ENCODE data around the gene SORD. TPM values are rescaled to one million over a fixed set of nuclear protein-coding genes. Genes with fewer than 3 reads are reported as not detected.
"Not testable (repeated sequence)": the region's sequence is repeated elsewhere in the genome, so short reads cannot be mapped to it uniquely, and the experiment has no call there.

SORD gene
- total RNA-seq, result 10 to 100 TPM; 24.4 to 78.6 (median 48.7) TPM

DNA sequence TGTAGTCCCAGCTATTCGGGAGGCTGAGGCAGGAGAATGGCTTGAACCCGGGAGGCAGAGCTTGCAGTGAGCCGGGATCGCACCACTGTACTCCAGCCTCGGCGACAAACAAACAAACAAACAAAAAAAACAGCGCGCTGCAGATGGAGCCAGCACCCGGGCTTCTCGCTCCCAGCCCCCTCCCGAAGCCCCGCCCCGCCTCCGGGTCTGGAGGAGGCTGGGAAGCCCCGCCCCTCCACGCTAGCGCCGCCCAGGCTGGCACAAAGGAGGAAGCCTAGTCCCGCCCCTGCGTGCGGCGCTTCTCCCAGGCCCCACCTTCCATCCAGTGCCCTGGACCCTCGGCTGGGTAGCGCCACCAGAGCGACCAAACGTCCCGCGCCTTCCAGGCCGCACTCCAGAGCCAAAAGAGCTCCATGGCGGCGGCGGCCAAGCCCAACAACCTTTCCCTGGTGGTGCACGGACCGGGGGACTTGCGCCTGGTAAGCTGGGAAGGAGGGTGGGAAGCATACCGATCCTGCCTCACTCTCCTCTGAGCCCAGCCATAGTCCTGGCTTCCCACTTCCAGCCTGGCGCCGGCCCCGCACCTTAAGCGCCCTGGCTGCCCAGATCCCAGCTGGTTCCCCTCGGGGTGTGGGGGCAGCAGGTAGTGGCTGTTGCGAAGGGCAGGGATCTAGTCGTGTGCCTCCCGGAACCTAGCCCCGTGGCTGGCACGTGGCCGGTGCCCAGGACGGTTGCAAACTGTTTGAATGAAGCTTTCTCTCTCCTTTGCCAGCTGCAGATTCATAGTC, at the start of gene SORD:
SORD (plus strand) TSS at position 325 of the 788 bp plus-strand sequence; CDS start at position 414, 89 bp downstream.
- TF ChIP-seq, protein P1, sequence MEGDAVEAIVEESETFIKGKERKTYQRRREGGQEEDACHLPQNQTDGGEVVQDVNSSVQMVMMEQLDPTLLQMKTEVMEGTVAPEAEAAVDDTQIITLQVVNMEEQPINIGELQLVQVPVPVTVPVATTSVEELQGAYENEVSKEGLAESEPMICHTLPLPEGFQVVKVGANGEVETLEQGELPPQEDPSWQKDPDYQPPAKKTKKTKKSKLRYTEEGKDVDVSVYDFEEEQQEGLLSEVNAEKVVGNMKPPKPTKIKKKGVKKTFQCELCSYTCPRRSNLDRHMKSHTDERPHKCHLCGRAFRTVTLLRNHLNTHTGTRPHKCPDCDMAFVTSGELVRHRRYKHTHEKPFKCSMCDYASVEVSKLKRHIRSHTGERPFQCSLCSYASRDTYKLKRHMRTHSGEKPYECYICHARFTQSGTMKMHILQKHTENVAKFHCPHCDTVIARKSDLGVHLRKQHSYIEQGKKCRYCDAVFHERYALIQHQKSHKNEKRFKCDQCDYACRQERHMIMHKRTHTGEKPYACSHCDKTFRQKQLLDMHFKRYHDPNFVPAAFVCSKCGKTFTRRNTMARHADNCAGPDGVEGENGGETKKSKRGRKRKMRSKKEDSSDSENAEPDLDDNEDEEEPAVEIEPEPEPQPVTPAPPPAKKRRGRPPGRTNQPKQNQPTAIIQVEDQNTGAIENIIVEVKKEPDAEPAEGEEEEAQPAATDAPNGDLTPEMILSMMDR (IDR thresholded peaks at IDR 0.05), result no peak
- TF ChIP-seq POLR2A (IDR thresholded peaks at IDR 0.05) (no peak), EP300 (IDR thresholded peaks at IDR 0.05) (no peak), POLR2AphosphoS5 (IDR thresholded peaks at IDR 0.05) (no peak)
- DNase-seq (ENCODE audit: low spot score in 2 of 2), result peak; percentile 92 to 93
- Histone ChIP-seq H3K27ac (peak within 1 kb of the TSS; percentile 55), H3K27me3 (peaks cover 7% of the 10 kb centered on the region), H3K4me1 (peaks cover 20% of the 10 kb centered on the region), H3K36me3 (no peaks in the 10 kb centered on the region), H3K9me3 (no peaks in the 10 kb centered on the region), H3K4me3 (peak within 1 kb of the TSS; percentile 71)
- WGBS, result 0% methylated on average over 1 of the region's 48 CpGs

DNA sequence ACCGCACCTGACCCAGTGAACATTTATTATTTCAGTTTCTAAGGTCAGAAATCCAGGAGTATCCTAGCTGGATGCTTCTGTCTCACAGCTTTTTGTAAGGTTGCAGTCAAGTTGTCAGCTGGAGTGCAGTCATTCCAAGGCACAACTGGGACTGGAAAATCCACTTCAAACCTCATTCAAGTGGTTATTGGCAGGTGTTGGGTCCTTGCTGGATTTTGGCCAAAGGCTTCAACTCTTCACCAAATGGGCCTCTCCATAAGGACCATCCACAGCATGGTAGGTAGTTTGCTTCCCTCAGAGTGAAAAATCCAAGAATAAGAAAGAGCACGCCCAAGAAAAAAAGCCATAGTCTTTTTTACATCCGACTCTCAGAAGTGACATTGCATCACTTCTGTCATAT, 46.8 kb upstream of the SORD start:
- H3K9me3 ChIP-seq; H3K27me3 ChIP-seq; H3K4me1 ChIP-seq; H3K27ac ChIP-seq; H3K36me3 ChIP-seq; DNase-seq (ENCODE audit: low spot score in 2 of 2); H3K4me3 ChIP-seq: not testable (repeated sequence)
- 97% methylated on average over 3 of the region's 3 CpGs for WGBS

GRCh38 chr15:44977781-44978180, 45.2 kb upstream of the SORD start:
- H3K27me3 ChIP-seq; DNase-seq (ENCODE audit: low spot score in 2 of 2); H3K27ac ChIP-seq; H3K4me1 ChIP-seq; H3K36me3 ChIP-seq; H3K4me3 ChIP-seq; H3K9me3 ChIP-seq: not testable (repeated sequence)
- WGBS, result 51% methylated on average over 2 of the region's 2 CpGs

DNA sequence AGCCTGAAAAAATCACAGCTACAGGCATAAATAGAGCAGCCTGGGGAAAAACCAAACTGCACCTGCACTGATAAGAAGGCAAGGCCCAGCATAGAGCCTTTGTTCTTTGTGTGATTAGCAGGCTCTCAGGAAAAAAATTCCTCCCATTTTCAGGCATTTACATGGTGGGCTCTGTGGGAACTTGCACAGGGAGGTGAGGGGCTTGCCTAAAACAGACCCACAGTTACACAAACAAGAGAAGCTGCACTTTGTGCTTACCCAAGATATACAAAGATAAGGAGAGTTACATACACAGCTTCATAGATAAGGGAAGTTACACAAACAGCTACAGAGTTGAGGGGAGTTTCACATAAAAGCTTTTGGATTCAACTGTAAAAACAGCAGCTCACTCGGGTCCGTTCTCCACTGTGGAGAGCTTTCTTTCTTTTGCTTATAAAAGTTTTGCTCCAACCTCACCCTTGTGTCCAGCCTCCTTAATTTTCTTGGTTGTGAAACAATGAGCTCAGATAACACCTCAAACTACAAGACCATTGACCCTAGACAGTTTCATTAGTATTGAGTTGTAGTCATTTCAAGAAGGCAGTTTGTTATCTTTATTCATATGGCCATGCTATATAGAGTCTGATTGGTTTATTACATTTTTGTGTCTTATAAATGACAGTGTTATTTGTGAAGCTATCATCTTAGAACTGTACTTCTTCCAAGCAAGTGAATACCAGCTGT, 43.2 kb upstream of the SORD start:
- DNase-seq (ENCODE audit: low spot score in 2 of 2); H3K4me1 ChIP-seq; H3K9me3 ChIP-seq; H3K36me3 ChIP-seq; H3K27me3 ChIP-seq; H3K27ac ChIP-seq; H3K4me3 ChIP-seq: not testable (repeated sequence)
- WGBS, result 85% methylated on average over 2 of the region's 2 CpGs

GRCh38 chr15:44984144-44984543, 38.9 kb upstream of the SORD start:
- H3K36me3 ChIP-seq; H3K27me3 ChIP-seq; H3K4me3 ChIP-seq; DNase-seq (ENCODE audit: low spot score in 2 of 2); H3K4me1 ChIP-seq; H3K27ac ChIP-seq; H3K9me3 ChIP-seq: not testable (repeated sequence)
- WGBS, result 76% methylated on average over 1 of the region's 1 CpG

- WGBS, result 78% methylated on average over 4 of the region's 4 CpGs
- H3K27ac ChIP-seq; H3K27me3 ChIP-seq; H3K4me1 ChIP-seq; H3K36me3 ChIP-seq; H3K9me3 ChIP-seq; DNase-seq (ENCODE audit: low spot score in 2 of 2); H3K4me3 ChIP-seq: not testable (repeated sequence)
These were observed 36.5 kb upstream of the SORD start for GRCh38 chr15:44986346-44987055.

DNA sequence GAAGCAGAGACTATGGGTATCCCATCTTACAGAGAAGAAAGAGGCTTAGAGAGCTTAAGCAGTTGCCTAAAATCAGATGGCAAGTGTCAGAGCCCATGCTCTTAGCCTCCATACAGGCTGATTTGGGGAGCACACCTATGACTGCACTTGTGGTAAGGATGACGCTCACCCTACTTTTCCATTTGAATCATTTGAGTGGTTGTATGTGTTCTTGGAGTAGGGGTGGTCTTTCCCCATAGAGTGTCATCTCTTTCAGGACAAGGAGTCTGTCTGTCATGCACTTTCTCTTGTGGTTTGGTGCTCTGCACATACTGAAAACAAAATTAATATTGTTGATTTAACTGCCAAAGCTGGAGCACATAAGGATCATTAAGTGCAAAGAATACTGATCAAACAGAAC, 35.3 kb upstream of the SORD start:
- H3K36me3 ChIP-seq; H3K9me3 ChIP-seq; H3K4me1 ChIP-seq; H3K27me3 ChIP-seq; H3K27ac ChIP-seq; DNase-seq (ENCODE audit: low spot score in 2 of 2); H3K4me3 ChIP-seq: not testable (repeated sequence)
- whole genome bisulfite sequencing, result 83% methylated on average over 1 of the region's 1 CpG

GRCh38 chr15:44988184-44988869, 34.7 kb upstream of the SORD start:
- H3K4me1 ChIP-seq; H3K27ac ChIP-seq; DNase-seq (ENCODE audit: low spot score in 2 of 2); H3K27me3 ChIP-seq; H3K9me3 ChIP-seq; H3K4me3 ChIP-seq; H3K36me3 ChIP-seq: not testable (repeated sequence)
- 67% methylated on average over 1 of the region's 3 CpGs for WGBS

- H3K9me3 ChIP-seq, H3K27ac ChIP-seq: not testable (repeated sequence)
These were observed 34.1 kb upstream of the SORD start for GRCh38 chr15:44988870-44989219.

DNA sequence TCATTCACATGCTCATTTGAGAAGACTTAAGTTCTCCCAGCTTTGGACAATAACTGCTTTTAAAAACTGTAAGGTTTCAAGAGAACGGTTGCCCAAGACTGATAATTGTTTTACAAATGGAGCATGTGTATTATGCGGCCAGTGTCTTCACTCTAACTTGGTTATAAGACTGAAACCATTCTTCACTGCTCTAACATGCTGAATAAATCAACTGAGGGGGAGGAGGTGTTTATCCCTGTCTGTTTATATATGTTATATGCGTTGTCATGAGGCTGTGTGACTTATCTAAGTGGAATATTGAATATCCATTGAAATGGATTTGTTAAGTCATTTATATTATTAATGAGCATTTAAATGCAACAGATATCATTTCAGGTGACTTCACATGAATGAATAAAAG, 25.4 kb upstream of the SORD start:
- H3K9me3 ChIP-seq; H3K27ac ChIP-seq; H3K36me3 ChIP-seq; H3K27me3 ChIP-seq; H3K4me1 ChIP-seq; H3K4me3 ChIP-seq; DNase-seq (ENCODE audit: low spot score in 2 of 2): not testable (repeated sequence)
- 77% methylated on average over 3 of the region's 3 CpGs for WGBS

More at GRCh38 chr15:44988870-44989219, 34.1 kb upstream of the SORD start:
- not testable (repeated sequence) for H3K4me3 ChIP-seq; H3K27me3 ChIP-seq; DNase-seq (ENCODE audit: low spot score in 2 of 2); H3K4me1 ChIP-seq; H3K36me3 ChIP-seq
- WGBS, result 92% methylated on average over 4 of the region's 5 CpGs

All from suprapubic skin (tissue), 4 donors.